GM23338 (cell line): ENCODE data around the gene RAD9B. TPM values are rescaled to one million over a fixed set of nuclear protein-coding genes. Genes with fewer than 3 reads are reported as not detected.

ENCODE experiments used
- ATAC-seq: fragments of 200-7000 bp; cut with Tn5 transposase; 3 replicates; pipeline ENCODE4 v1.9.1; 2020
- DNase-seq: peaks from one replicate; pipeline ENCODE4 v3.0.0-alpha.2; 2015; ENCODE audit warnings: low spot score
- H2AFZ ChIP-seq: fragments of 200-600 bp; sonication (generic); 2 replicates; pipeline ENCODE4 v1.8.0; 2016; ENCODE audit warnings: antibody characterized with exemption, mild to moderate bottlenecking, moderate library complexity
- H3F3A ChIP-seq: fragments of 200-600 bp; sonication (generic); replicated peaks from 2 replicates; pipeline ENCODE4 v1.8.0; 2017; ENCODE audit warnings: antibody characterized with exemption, mixed run types, low read depth
- H3K27ac ChIP-seq: fragments of 200-600 bp; sonication (generic); 2 replicates; pipeline ENCODE4 v1.6.1; 2016; ENCODE audit warnings: low read depth
- H3K27me3 ChIP-seq: fragments of 200-600 bp; sonication (generic); 2 replicates; pipeline ENCODE4 v1.8.0; 2016; ENCODE audit warnings: mild to moderate bottlenecking, mixed run types, moderate library complexity; ENCODE audit not compliant: insufficient read depth
- H3K36me3 ChIP-seq: fragments of 200-600 bp; sonication (generic); 2 replicates; pipeline ENCODE4 v1.8.0; 2016; ENCODE audit warnings: mild to moderate bottlenecking; ENCODE audit not compliant: insufficient read depth
- H3K4me1 ChIP-seq: fragments of 200-600 bp; sonication (generic); 2 replicates; pipeline ENCODE4 v1.8.0; 2016; ENCODE audit warnings: mild to moderate bottlenecking, moderate library complexity; ENCODE audit not compliant: insufficient read depth
- H3K4me2 ChIP-seq: fragments of 200-600 bp; sonication (generic); 2 replicates; pipeline ENCODE4 v1.7.1; 2017; ENCODE audit warnings: mixed run types
- H3K4me3 ChIP-seq: fragments of 200-600 bp; sonication (generic); 2 replicates; pipeline ENCODE4 v1.6.1; 2016; ENCODE audit warnings: mixed run types
- H3K79me2 ChIP-seq: fragments of 200-600 bp; sonication (generic); replicated peaks from 2 replicates; pipeline ENCODE4 v1.8.0; 2017; ENCODE audit warnings: mild to moderate bottlenecking; ENCODE audit not compliant: insufficient read depth
- H3K9me2 ChIP-seq: fragments of 200-600 bp; sonication (generic); 2 replicates; pipeline ENCODE4 v1.8.0; 2017; ENCODE audit not compliant: insufficient read depth
- H4K20me1 ChIP-seq: fragments of 200-600 bp; sonication (generic); replicated peaks from 2 replicates; pipeline ENCODE4 v1.8.0; 2017; ENCODE audit warnings: mild to moderate bottlenecking; ENCODE audit not compliant: insufficient read depth
- H3K27ac Mint-ChIP-seq: 2 replicates; pipeline ENCODE4 v1.8.0; 2020; ENCODE audit warnings: inconsistent platforms, mild to moderate bottlenecking, moderate library complexity, mixed read lengths
- H3K27me3 Mint-ChIP-seq: 3 replicates; pipeline ENCODE4 v1.8.0; 2022; ENCODE audit warnings: low read depth, mild to moderate bottlenecking, moderate library complexity, mixed read lengths, inconsistent platforms; ENCODE audit not compliant: insufficient read depth, poor library complexity
- H3K36me3 Mint-ChIP-seq: 3 replicates; pipeline ENCODE4 v1.8.0; 2021; ENCODE audit warnings: low read depth, mild to moderate bottlenecking, inconsistent platforms, moderate library complexity, mixed read lengths
- H3K4me1 Mint-ChIP-seq: 3 replicates; pipeline ENCODE4 v1.8.0; 2020; ENCODE audit warnings: mild to moderate bottlenecking, inconsistent platforms, mixed read lengths
- H3K4me3 Mint-ChIP-seq: 3 replicates; pipeline ENCODE4 v1.8.0; 2021; ENCODE audit warnings: moderate library complexity, mild to moderate bottlenecking, inconsistent platforms, mixed read lengths
- H3K9me3 Mint-ChIP-seq: 3 replicates; pipeline ENCODE4 v1.8.0; 2020; ENCODE audit warnings: moderate library complexity, mild to moderate bottlenecking, inconsistent platforms, mixed read lengths
- CREB1 ChIP-seq: fragments of 250-450 bp; sonication (Bioruptor Pico); IDR thresholded peaks from 2 replicates; pipeline ENCODE4 v1.5.0; 2020; ENCODE audit warnings: low read depth, mild to moderate bottlenecking, moderate library complexity
- CTCF ChIP-seq, 2 experiments: fragments of 200-600 bp in 1 of 2; sonication (generic) in 1 of 2; conservative IDR thresholded peaks; 2 replicates each; pipeline versions ENCODE4 v1.5.1 to v1.6.1; 2016 to 2017; ENCODE audit warnings: antibody characterized with exemption in 2 of 2, low read depth in 2 of 2, mild to moderate bottlenecking in 2 of 2, moderate library complexity in 1 of 2
- ETS1 ChIP-seq: IDR thresholded peaks from 2 replicates; pipeline ENCODE4 v1.6.1; 2016; ENCODE audit warnings: antibody characterized with exemption
- EZH2 ChIP-seq: fragments of 200-600 bp; sonication (generic); IDR thresholded peaks from one replicate; pipeline ENCODE4 v1.8.0; 2017; ENCODE audit warnings: antibody characterized with exemption, mild to moderate bottlenecking, low read depth; ENCODE audit not compliant: unreplicated experiment
- EZH2phosphoT487 ChIP-seq: fragments of 200-600 bp; sonication (generic); IDR thresholded peaks from one replicate; pipeline ENCODE4 v1.8.1; 2018; ENCODE audit warnings: antibody characterized with exemption; ENCODE audit not compliant: unreplicated experiment
- JUNB ChIP-seq: IDR thresholded peaks from one replicate; pipeline ENCODE4 v1.6.1; 2016; ENCODE audit warnings: antibody characterized with exemption; ENCODE audit not compliant: unreplicated experiment
- NANOG ChIP-seq: IDR thresholded peaks from 2 replicates; pipeline ENCODE4 v1.6.1; 2016; ENCODE audit warnings: antibody characterized with exemption, borderline replicate concordance
- POLR2AphosphoS5 ChIP-seq: IDR thresholded peaks from 2 replicates; pipeline ENCODE4 v1.6.1; 2016; ENCODE audit warnings: antibody characterized with exemption, low read depth
- REST ChIP-seq: IDR thresholded peaks from one replicate; pipeline ENCODE4 v1.6.1; 2018; ENCODE audit warnings: antibody characterized with exemption; ENCODE audit not compliant: unreplicated experiment
- STAT1 ChIP-seq: IDR thresholded peaks from one replicate; pipeline ENCODE4 v1.6.1; 2016; ENCODE audit warnings: antibody characterized with exemption; ENCODE audit not compliant: unreplicated experiment
- ZNF114 ChIP-seq: fragments of 250-450 bp; sonication (Bioruptor Pico); IDR thresholded peaks from 2 replicates; pipeline ENCODE4 v1.5.0; 2020; ENCODE audit warnings: mild to moderate bottlenecking, moderate library complexity
- ZNF331 ChIP-seq: fragments of 250-450 bp; sonication (Bioruptor Pico); IDR thresholded peaks from 2 replicates; pipeline ENCODE4 v1.5.0; 2020; ENCODE audit warnings: low read depth, mild to moderate bottlenecking, moderate library complexity
- ZNF462 ChIP-seq: fragments of 250-450 bp; sonication (Bioruptor Pico); IDR thresholded peaks from 2 replicates; pipeline ENCODE4 v1.5.0; 2020; ENCODE audit warnings: mild to moderate bottlenecking, moderate library complexity
- polyA plus RNA-seq: library from polyadenylated mRNA; unstranded; fragments of >200 nt; fragmentation: Nextera tagmentation; extraction: Ambion mirVana; gene quantifications from 2 replicates; pipeline ENCODE4 v1.2.1, GENCODE V29; 2016
- total RNA-seq: library from RNA; depleted of rRNA; stranded (reverse); fragments of >200 nt; shearing (Covaris generic); gene quantifications from 2 replicates; pipeline ENCODE4 v1.2.3, GENCODE V29; 2014

RAD9B gene
- total and polyA plus RNA-seq, 2 experiments from 2014 or later: not detected

- Histone ChIP-seq H2AFZ (no peak overlapping the region), H3K79me2 (0 out of 2 replicates have a peak, but pooled peaks cover 4% of the 10 kb centered on the region), H3K9me2 (no peaks in the 10 kb centered on the region), H3K4me2 (no peak overlapping the region), H4K20me1 (peaks cover 10% of the 10 kb centered on the region), H3K36me3 (peaks cover 19% of the 10 kb centered on the region), H3K27ac (no peak overlapping the region), H3K27me3 (no peaks in the 10 kb centered on the region), H3K4me3 (no peak overlapping the region), H3F3A (no peaks in the 10 kb centered on the region), H3K4me1 (no peaks in the 10 kb centered on the region)
- H3K27me3 Mint-ChIP-seq: no peaks in the 10 kb centered on the region
- peaks cover 7% of the 10 kb centered on the region; the same call in 2 of the 3 replicates for H3K4me1 Mint-ChIP-seq
- no peaks in the 10 kb centered on the region for H3K9me3 Mint-ChIP-seq
- ATAC-seq: no peak
- no peak overlapping the region for H3K27ac Mint-ChIP-seq
- TF ChIP-seq NANOG (no peak), CREB1 (CRISPR knock-in tag) (no peak), ETS1 (no peak), EZH2 (no peak), REST (no peak), EZH2phosphoT487 (no peak), ZNF114 (CRISPR knock-in tag) (no peak), STAT1 (no peak), ZNF462 (CRISPR knock-in tag) (no peak), ZNF331 (CRISPR knock-in tag) (no peak), CTCF (conservative IDR thresholded peaks at IDR 0.05; ENCODE audit: low read depth in 2 of 2) (no peak), JUNB (no peak), POLR2AphosphoS5 (no peak)
- no peak overlapping the region for H3K4me3 Mint-ChIP-seq
- DNase-seq: no peak
- peaks cover 22% of the 10 kb centered on the region for H3K36me3 Mint-ChIP-seq
These were observed 35.7 kb downstream of the RAD9B start for GRCh38 chr12:110537605-110538409.
